Measurements from ENCODE around the gene MAP3K1. TPM values are rescaled to one million over a fixed set of nuclear protein-coding genes. Genes with fewer than 3 reads are reported as not detected.
A peak's percentile ranks its signal among the peaks of the same experiment; 100 is the strongest.
"Not testable (repeated sequence)": the region's sequence is repeated elsewhere in the genome, so short reads cannot be mapped to it uniquely, and the experiment has no call there.

Gene MAP3K1
- total RNA-seq, 1 experiment from 2014 or later = 5.7 TPM

GRCh38 chr5:56817263-56818014, 2.1 kb downstream of the MAP3K1 start:
- TF ChIP-seq EZH2 (IDR thresholded peaks at IDR 0.05; ENCODE audit: low read length, unreplicated experiment) = no peak
- CTCF ChIA-PET = no interaction called here
- no peak for DNase-seq

GRCh38 chr5:56818450-56819037, 3.2 kb downstream of the MAP3K1 start:
- ATAC-seq = no peak
- no peaks in the 10 kb centered on the region for H3K9me3 ChIP-seq (ENCODE audit: low read length)
- H2AFZ ChIP-seq (ENCODE audit: low read length) = peak overlapping the region; percentile 49; the same call in 1 of the 2 replicates
- POLR2A ChIA-PET (ENCODE audit: unreplicated experiment) = no interaction called here
- no TSS peak for BruUV-seq (replicated peaks)
- H3K4me2 ChIP-seq (ENCODE audit: low read length) = peak overlapping the region; percentile 78
- no peaks in the 10 kb centered on the region for H3F3A ChIP-seq (ENCODE audit: low read length, unreplicated experiment)
- no peaks in the 10 kb centered on the region for H3K36me3 ChIP-seq (ENCODE audit: low read depth, low read length)
- CTCF ChIA-PET = interaction anchor here (0.6 to 0.8 kb wide), 2 partner anchors 20 to 372 kb away, joined by 3 to 7 read pairs; no protein-coding TSS in a partner anchor
- H4K20me1 ChIP-seq (ENCODE audit: low read length) = no peaks in the 10 kb centered on the region
- DNase-seq = no peak
- H3K4me1 ChIP-seq (ENCODE audit: insufficient read depth, low read length) = peaks cover 6% of the 10 kb centered on the region
- peaks cover 76% of the 10 kb centered on the region for H3K79me2 ChIP-seq (ENCODE audit: low read length)
- TF ChIP-seq EZH2 (IDR thresholded peaks at IDR 0.05; ENCODE audit: low read length, unreplicated experiment) (no peak), CTCF (conservative IDR thresholded peaks at IDR 0.05; ENCODE audit: low read depth, low read length) (0 out of 2 replicates have a peak, but pooled peaks have one; percentile 31)
- no peaks in the 10 kb centered on the region for H3K9me2 ChIP-seq (replicated peaks; ENCODE audit: low read length)
- intact Hi-C loops (cut with micrococcal nuclease) = loop anchor here (5.0 kb wide), 1 partner anchor 546 kb away; no protein-coding TSS in a partner anchor
- H3K27ac ChIP-seq (ENCODE audit: low read length) = 0 out of 2 replicates have a peak overlapping the region, but pooled peaks have one; percentile 7
- H3K4me3 ChIP-seq (ENCODE audit: low read length) = peak overlapping the region; percentile 65
- H3K27me3 ChIP-seq (ENCODE audit: low read length) = no peaks in the 10 kb centered on the region
- H3K9ac ChIP-seq (ENCODE audit: low read length) = peak overlapping the region; percentile 28; the same call in 1 of the 2 replicates

More at GRCh38 chr5:56817263-56818014, 2.1 kb downstream of the MAP3K1 start:
- H3K4me1 ChIP-seq (ENCODE audit: insufficient read depth, low read length) = peaks cover 6% of the 10 kb centered on the region
- peak overlapping the region; percentile 74 for H2AFZ ChIP-seq (ENCODE audit: low read length)
- H3K9ac ChIP-seq (ENCODE audit: low read length) = peak overlapping the region; percentile 65
- H3K36me3 ChIP-seq (ENCODE audit: low read depth, low read length) = no peaks in the 10 kb centered on the region
- ATAC-seq = no peak
- no peaks in the 10 kb centered on the region for H4K20me1 ChIP-seq (ENCODE audit: low read length)
- no peaks in the 10 kb centered on the region for H3F3A ChIP-seq (ENCODE audit: low read length, unreplicated experiment)
- intact Hi-C loops (cut with micrococcal nuclease) = loop anchor here (5.0 kb wide), 1 partner anchor 545 kb away; no protein-coding TSS in a partner anchor
- no peaks in the 10 kb centered on the region for H3K9me2 ChIP-seq (replicated peaks; ENCODE audit: low read length)
- peak overlapping the region; percentile 69 for H3K4me3 ChIP-seq (ENCODE audit: low read length)
- POLR2A ChIA-PET (ENCODE audit: unreplicated experiment) = no interaction called here
- peak overlapping the region; percentile 43 for H3K27ac ChIP-seq (ENCODE audit: low read length)
- BruUV-seq (replicated peaks) = TSS peak; percentile 41
- no peaks in the 10 kb centered on the region for H3K27me3 ChIP-seq (ENCODE audit: low read length)
- H3K4me2 ChIP-seq (ENCODE audit: low read length) = peak overlapping the region; percentile 91
- H3K79me2 ChIP-seq (ENCODE audit: low read length) = peaks cover 65% of the 10 kb centered on the region
- no peaks in the 10 kb centered on the region for H3K9me3 ChIP-seq (ENCODE audit: low read length)

- Histone ChIP-seq H3F3A (ENCODE audit: low read length, unreplicated experiment) (no peaks in the 10 kb centered on the region), H3K27me3 (ENCODE audit: low read length) (no peaks in the 10 kb centered on the region), H3K27ac (ENCODE audit: low read length) (0 out of 2 replicates have a peak overlapping the region, but pooled peaks have one; percentile 7), H3K9me3 (ENCODE audit: low read length) (no peaks in the 10 kb centered on the region), H3K9me2 (replicated peaks; ENCODE audit: low read length) (no peaks in the 10 kb centered on the region), H3K4me3 (ENCODE audit: low read length) (peak overlapping the region; percentile 65), H4K20me1 (ENCODE audit: low read length) (no peaks in the 10 kb centered on the region), H3K79me2 (ENCODE audit: low read length) (peaks cover 83% of the 10 kb centered on the region), H2AFZ (ENCODE audit: low read length) (peak overlapping the region; percentile 49), H3K4me2 (ENCODE audit: low read length) (peak overlapping the region; percentile 78), H3K4me1 (ENCODE audit: insufficient read depth, low read length) (peaks cover 6% of the 10 kb centered on the region), H3K9ac (ENCODE audit: low read length) (peak overlapping the region; percentile 28; the same call in 1 of the 2 replicates), H3K36me3 (ENCODE audit: low read depth, low read length) (no peaks in the 10 kb centered on the region)
- DNase-seq (peak; percentile 51), ATAC-seq (no peak)
- no TSS peak for BruUV-seq (replicated peaks)
- TF ChIP-seq EZH2phosphoT487 (IDR thresholded peaks at IDR 0.05; ENCODE audit: borderline replicate concordance, low read length) (no peak), CTCF (conservative IDR thresholded peaks at IDR 0.05; ENCODE audit: low read depth, low read length) (no peak), EZH2 (IDR thresholded peaks at IDR 0.05; ENCODE audit: low read length, unreplicated experiment) (no peak)
- intact Hi-C loops (cut with micrococcal nuclease) = loop anchor here (5.0 kb wide), 1 partner anchor 547 kb away; no protein-coding TSS in a partner anchor
- ChIA-PET POLR2A (ENCODE audit: unreplicated experiment) (no interaction called here), CTCF (interaction anchor here (0.6 kb wide), 1 partner anchor 371 kb away, joined by 3 read pairs; no protein-coding TSS in a partner anchor)
Observed at GRCh38 chr5:56819060-56819881, 3.9 kb downstream of the MAP3K1 start.

GRCh38 chr5:56821868-56822267, 6.5 kb downstream of the MAP3K1 start:
- POLR2A ChIA-PET (ENCODE audit: unreplicated experiment); H3K9me3 ChIP-seq (ENCODE audit: low read length); H3K4me1 ChIP-seq (ENCODE audit: insufficient read depth, low read length); H3K27ac ChIP-seq (ENCODE audit: low read length); BruUV-seq (replicated peaks); H4K20me1 ChIP-seq (ENCODE audit: low read length); CTCF ChIA-PET; H3K9me2 ChIP-seq (replicated peaks; ENCODE audit: low read length); DNase-seq; H3K27me3 ChIP-seq (ENCODE audit: low read length); H3K4me2 ChIP-seq (ENCODE audit: low read length); intact Hi-C loops (cut with micrococcal nuclease); H3K9ac ChIP-seq (ENCODE audit: low read length); H3K4me3 ChIP-seq (ENCODE audit: low read length); H3F3A ChIP-seq (ENCODE audit: low read length, unreplicated experiment); H2AFZ ChIP-seq (ENCODE audit: low read length); ATAC-seq; H3K36me3 ChIP-seq (ENCODE audit: low read depth, low read length): not testable (repeated sequence)
- H3K79me2 ChIP-seq (ENCODE audit: low read length) = peaks cover 97% of the 10 kb centered on the region
